ENCODE results near the gene CYP2C19.
"Not testable (repeated sequence)": the region's sequence is repeated elsewhere in the genome, so short reads cannot be mapped to it uniquely, and the experiment has no call there.

CYP2C19 gene

DNA sequence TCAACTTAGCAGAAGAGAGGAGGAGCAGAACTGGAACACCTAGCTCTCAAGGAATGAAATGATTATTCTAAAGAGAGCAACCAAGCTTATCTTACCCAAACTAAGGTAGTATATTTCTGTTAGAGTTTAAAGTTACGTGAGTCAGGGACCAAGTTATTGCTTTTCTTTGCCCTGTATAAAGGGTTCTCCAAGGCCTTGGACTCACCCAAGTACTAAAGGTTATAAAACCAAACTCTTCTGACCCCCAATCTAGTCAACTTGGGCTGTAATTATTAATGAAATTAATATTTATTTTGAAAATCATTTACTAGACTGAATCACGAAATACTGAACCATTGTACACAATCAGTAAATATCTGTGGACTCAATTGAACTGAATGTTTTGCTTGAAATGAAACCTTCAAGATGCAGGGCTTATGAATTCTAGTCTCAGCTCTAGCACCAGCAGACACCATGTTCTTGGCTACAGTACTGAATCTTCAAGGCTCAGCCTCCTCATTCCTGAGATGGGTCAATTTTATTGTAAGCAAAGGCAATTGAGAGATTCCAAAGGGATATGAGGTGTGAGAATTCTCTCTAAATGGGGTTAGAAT is 1.8 kb upstream of the CYP2C19 start:
- TF ChIP-seq, protein P1, sequence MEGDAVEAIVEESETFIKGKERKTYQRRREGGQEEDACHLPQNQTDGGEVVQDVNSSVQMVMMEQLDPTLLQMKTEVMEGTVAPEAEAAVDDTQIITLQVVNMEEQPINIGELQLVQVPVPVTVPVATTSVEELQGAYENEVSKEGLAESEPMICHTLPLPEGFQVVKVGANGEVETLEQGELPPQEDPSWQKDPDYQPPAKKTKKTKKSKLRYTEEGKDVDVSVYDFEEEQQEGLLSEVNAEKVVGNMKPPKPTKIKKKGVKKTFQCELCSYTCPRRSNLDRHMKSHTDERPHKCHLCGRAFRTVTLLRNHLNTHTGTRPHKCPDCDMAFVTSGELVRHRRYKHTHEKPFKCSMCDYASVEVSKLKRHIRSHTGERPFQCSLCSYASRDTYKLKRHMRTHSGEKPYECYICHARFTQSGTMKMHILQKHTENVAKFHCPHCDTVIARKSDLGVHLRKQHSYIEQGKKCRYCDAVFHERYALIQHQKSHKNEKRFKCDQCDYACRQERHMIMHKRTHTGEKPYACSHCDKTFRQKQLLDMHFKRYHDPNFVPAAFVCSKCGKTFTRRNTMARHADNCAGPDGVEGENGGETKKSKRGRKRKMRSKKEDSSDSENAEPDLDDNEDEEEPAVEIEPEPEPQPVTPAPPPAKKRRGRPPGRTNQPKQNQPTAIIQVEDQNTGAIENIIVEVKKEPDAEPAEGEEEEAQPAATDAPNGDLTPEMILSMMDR (IDR thresholded peaks at IDR 0.05; ENCODE audit: borderline replicate concordance, control extremely low read depth, extremely low read depth, insufficient read depth, missing control alignments): no peak
- in situ Hi-C loops (cut with MboI; ENCODE audit: low sequenced_read_pairs, unreplicated experiment): no loop called here
- no peak for DNase-seq (ENCODE audit: low spot score)

DNA sequence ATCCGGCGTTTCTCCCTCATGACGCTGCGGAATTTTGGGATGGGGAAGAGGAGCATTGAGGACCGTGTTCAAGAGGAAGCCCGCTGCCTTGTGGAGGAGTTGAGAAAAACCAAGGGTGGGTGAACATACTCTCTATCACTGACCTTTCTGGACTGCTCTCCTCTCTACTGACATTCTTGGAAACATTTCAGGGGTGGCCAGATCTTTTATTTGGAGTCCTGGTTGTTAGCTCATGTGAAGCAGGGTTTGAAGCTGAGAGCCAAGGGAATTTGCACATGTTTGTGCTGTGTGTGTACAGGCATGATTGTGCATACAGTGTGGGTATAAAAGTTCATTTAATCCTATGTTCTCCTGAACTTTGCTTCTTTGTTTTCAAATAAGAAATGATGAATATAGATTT is 12.9 kb downstream of the CYP2C19 start:
- DNase-seq (ENCODE audit: low spot score); in situ Hi-C loops (cut with MboI; ENCODE audit: low sequenced_read_pairs, unreplicated experiment): not testable (repeated sequence)

DNA sequence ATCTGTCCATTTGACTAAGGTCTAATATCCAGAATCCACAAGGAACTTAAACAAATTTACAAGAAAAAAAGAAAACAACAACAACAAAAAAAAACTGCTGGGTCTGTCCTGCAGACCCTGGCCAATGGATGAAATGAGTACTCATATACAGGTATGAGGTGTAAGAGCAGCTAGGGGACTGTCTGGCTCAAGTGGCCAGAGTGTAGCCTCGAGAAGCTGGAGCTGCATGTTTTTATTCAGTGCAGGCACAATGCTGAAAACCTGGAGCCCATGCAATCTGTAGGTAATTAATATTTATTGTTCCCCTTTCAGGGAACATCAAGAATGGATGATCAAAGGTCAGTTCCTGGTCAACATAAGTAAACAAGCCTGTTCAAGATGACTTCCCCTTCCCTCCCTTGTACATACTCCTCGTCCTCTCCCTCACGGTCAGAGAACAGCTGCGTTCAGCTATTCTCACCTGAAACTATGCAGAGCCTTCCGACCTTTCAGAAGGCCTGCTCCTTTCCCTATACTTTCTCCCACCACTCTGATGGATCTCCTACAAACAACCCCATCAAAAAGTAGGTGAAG is 15.5 kb downstream of the CYP2C19 start:
- TF ChIP-seq, protein P1 (IDR thresholded peaks at IDR 0.05; ENCODE audit: borderline replicate concordance, control extremely low read depth, extremely low read depth, insufficient read depth, missing control alignments): no peak
- in situ Hi-C loops (cut with MboI; ENCODE audit: low sequenced_read_pairs, unreplicated experiment): no loop called here

DNA sequence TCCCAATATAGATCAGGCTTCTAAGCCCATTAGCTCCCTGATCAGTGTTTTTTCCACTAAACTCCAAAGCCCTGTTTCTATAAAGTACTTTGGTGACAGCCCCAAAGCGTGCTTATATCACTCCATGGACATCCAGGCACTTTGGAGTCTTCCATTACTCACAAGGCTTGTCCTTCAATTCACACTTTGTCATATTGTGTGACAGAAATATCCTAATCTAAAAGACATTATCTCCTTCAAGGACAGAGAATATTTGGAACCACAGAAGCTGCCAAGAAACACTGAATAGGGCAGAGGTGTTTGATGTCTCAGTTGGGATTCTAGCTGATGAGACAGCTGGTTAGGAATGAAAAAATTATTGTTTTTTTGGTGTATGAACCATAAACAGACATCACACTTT is 18.4 kb downstream of the CYP2C19 start:
- TF ChIP-seq, protein P1 (IDR thresholded peaks at IDR 0.05; ENCODE audit: borderline replicate concordance, control extremely low read depth, extremely low read depth, insufficient read depth, missing control alignments): no peak
- in situ Hi-C loops (cut with MboI; ENCODE audit: low sequenced_read_pairs, unreplicated experiment): no loop called here
- no peak for DNase-seq (ENCODE audit: low spot score)

More for the DNA sequence above, 15.5 kb downstream of the CYP2C19 start:
- DNase-seq (ENCODE audit: low spot score): no peak

DNA sequence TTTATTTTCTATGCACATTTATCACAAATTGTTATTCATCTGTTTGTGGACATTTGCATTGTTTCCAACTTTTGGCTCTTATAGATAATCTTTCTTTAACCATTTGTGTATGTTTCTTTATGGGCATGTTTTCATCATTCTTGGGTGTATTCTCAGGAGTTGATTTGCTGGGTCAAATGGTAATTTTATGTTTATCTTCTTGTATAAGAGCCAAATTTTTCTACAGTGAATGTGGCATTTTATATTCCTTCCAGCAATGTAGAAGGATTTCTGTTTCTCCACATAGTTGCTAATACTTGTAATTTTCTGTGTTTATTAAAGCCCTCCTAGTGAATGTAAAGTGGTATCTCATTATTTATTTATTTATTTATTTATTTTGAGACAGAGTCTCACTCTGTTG is 21.8 kb downstream of the CYP2C19 start:
- TF ChIP-seq, protein P1 (IDR thresholded peaks at IDR 0.05; ENCODE audit: borderline replicate concordance, control extremely low read depth, extremely low read depth, insufficient read depth, missing control alignments): no peak
- in situ Hi-C loops (cut with MboI; ENCODE audit: low sequenced_read_pairs, unreplicated experiment): no loop called here
- no peak for DNase-seq (ENCODE audit: low spot score)

DNA sequence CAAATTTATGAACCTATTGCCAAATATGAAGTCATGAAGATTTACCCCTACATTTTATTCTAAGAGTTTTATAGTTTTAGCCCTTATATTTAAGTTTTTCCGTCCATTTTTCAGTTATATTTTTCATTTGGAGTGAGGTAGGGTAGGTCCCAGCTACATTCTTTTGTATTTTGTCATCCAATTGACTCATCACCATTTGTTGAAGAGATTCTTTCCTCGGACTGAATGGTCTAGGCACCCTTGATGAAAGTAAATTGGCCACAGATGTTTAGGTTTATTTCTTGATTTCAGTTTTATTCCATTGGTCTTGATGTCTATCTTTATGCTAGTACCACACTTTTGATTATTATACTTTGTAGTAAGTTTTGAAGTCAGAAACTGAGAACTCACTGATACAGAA is 22.7 kb downstream of the CYP2C19 start:
- in situ Hi-C loops (cut with MboI; ENCODE audit: low sequenced_read_pairs, unreplicated experiment): no loop called here
- no peak for DNase-seq (ENCODE audit: low spot score)
- TF ChIP-seq, protein P1 (IDR thresholded peaks at IDR 0.05; ENCODE audit: borderline replicate concordance, control extremely low read depth, extremely low read depth, insufficient read depth, missing control alignments): no peak

DNA sequence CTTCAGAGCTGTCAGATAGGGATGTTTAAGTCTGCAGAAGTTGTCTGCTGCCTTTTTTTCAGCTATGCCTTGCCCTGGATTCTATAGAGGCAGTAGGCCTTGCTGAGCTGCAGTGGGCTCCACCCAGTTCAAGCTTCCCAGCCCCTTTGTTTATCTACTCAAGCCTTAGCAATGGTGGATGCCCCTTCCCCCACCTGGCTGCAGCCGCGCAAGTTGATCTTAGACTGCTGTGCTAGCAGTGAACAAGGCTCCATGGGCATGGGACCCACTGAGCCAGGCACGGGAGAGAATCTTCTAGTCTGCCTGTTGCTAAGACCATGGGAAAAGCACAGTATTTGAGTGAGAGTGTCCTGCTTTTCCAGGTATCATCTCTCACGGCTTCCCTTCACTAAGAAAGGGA is 38.1 kb downstream of the CYP2C19 start:
- in situ Hi-C loops (cut with MboI; ENCODE audit: low sequenced_read_pairs, unreplicated experiment); DNase-seq (ENCODE audit: low spot score): not testable (repeated sequence)

DNA sequence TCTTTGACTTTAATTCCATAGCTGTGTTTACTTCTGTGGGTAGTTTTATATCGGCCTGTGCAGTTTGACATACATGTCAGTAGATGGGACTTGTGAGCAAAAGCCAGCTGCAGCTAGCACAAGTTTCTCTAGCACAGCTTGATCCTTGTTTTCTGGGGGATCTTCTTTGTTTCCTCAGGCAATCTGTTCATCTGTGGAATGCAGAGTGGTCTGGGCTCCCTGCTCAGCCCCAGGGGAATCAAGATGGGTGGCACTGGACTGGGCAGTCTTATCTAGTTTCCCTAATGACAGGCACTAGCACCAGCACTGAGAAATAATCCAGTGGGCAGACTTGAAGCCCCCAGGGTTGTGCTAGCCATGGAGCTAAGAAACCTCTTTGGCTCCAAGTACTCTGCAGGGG is 40.8 kb downstream of the CYP2C19 start:
- DNase-seq (ENCODE audit: low spot score): no peak
- in situ Hi-C loops (cut with MboI; ENCODE audit: low sequenced_read_pairs, unreplicated experiment): no loop called here
- TF ChIP-seq, protein P1 (IDR thresholded peaks at IDR 0.05; ENCODE audit: borderline replicate concordance, control extremely low read depth, extremely low read depth, insufficient read depth, missing control alignments): no peak

DNA sequence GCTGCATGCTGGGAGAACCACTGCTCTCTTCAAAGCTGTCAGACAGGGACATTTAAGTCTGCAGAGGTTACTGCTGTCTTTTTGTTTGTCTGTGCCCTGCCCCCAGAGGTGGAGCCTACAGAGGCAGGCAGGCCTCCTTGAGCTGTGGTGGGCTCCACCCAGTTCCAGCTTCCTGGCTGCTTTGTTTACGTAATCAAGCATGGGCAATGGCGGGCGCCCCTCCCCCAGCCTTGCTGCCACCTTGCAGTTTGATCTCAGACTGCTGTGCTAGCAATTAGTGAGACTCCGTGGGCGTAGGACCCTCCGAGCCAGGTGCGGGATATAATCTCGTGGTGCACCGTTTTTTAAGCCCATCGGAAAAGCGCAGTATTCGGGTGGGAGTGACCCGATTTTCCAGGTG is 67.5 kb downstream of the CYP2C19 start:
- in situ Hi-C loops (cut with MboI; ENCODE audit: low sequenced_read_pairs, unreplicated experiment); DNase-seq (ENCODE audit: low spot score): not testable (repeated sequence)
